Colonic mucosa (tissue), 4 donors: Measurements from ENCODE around the gene PPM1H. TPM values are rescaled to one million over a fixed set of nuclear protein-coding genes. Genes with fewer than 3 reads are reported as not detected.
"Not testable (repeated sequence)": the region's sequence is repeated elsewhere in the genome, so short reads cannot be mapped to it uniquely, and the experiment has no call there.

Experiments used
- DNase-seq: peaks from one replicate; pipeline ENCODE4 v3.0.0-alpha.2; 2020
- H3K27ac ChIP-seq: fragments of 200-600 bp; one replicate; pipeline ENCODE4 v1.8.0; 2021
- H3K27me3 ChIP-seq: fragments of 200-600 bp; one replicate; pipeline ENCODE4 v1.8.0; 2021
- H3K36me3 ChIP-seq: fragments of 200-600 bp; one replicate; pipeline ENCODE4 v1.8.0; 2021
- H3K4me1 ChIP-seq: fragments of 200-600 bp; one replicate; pipeline ENCODE4 v1.8.0; 2021; ENCODE audit warnings: mild to moderate bottlenecking
- H3K4me3 ChIP-seq: fragments of 200-600 bp; one replicate; pipeline ENCODE4 v1.8.0; 2021
- H3K9ac ChIP-seq, 2 donors: one replicate each; pipeline ENCODE4 v1.7.0; 2013; ENCODE audit warnings: control low read depth in 2 of 2, low read depth in 2 of 2, low read length in 2 of 2
- H3K9me3 ChIP-seq: fragments of 200-600 bp; one replicate; pipeline ENCODE4 v1.8.0; 2021
- intact Hi-C: fragments of 100-400 bp; cut with DNase I; formaldehyde crosslinking; loops from one replicate; pipeline ENCODE4 v1.14.1; 2022
- total RNA-seq, 2 donors: library from RNA; stranded (reverse); fragmentation: NEBNext Ultra II Directional in 1 of 2; extraction: Animal tissue kit (Norgen Biotek cat#: 25700) in 1 of 2; gene quantifications; one replicate each; pipeline ENCODE4 v1.2.1, GENCODE V29; 2021
- TF ChIP-seq, protein P1 (sequence below): fragments of 200-600 bp; IDR thresholded peaks from one replicate; pipeline ENCODE4 v1.8.0; 2022; ENCODE audit warnings: antibody characterized with exemption, mild to moderate bottlenecking
- donor health status: healthy.
- donor health status: DM: no; HTN: no; CAD: no.
- donor health status: DM: no; HTN: no; CAD: no.

The PPM1H gene
- total RNA-seq, 2 donors from 2014 or later: 7.4 to 8.1 TPM

DNA sequence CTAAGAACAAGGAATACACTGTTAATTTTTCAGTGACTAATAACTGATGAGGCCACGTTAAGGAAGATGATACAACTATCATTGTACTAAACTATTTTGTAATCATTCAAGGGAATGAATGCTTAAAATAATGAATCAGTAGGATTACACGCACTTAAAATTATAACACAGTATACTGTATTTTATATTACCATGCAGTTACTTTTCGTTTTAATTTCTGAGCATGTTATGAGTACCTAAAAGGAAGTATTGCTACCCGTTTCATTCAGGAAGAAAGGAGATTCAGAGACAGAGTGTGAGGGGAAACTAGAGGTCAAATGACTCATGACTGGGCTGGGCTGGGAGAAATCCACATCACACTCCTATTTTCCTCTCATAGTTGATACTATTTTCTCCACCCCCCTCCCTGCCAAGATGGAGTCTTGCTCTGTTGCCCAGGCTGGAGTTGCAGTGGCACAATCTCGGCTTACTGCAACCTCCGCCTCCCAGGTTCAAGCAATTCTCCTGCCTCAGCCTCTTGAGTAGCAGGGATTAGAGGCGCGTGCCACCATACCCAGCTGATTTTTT, 202.0 kb downstream of the PPM1H start:
- DNase-seq: no peak
- Histone ChIP-seq H3K27ac (no peak overlapping the region), H3K36me3 (no peaks in the 10 kb centered on the region), H3K27me3 (no peaks in the 10 kb centered on the region), H3K9ac (no peak overlapping the region), H3K4me3 (no peak overlapping the region), H3K4me1 (no peaks in the 10 kb centered on the region), H3K9me3 (no peaks in the 10 kb centered on the region)
- intact Hi-C loops: no loop called here
- TF ChIP-seq, protein P1, sequence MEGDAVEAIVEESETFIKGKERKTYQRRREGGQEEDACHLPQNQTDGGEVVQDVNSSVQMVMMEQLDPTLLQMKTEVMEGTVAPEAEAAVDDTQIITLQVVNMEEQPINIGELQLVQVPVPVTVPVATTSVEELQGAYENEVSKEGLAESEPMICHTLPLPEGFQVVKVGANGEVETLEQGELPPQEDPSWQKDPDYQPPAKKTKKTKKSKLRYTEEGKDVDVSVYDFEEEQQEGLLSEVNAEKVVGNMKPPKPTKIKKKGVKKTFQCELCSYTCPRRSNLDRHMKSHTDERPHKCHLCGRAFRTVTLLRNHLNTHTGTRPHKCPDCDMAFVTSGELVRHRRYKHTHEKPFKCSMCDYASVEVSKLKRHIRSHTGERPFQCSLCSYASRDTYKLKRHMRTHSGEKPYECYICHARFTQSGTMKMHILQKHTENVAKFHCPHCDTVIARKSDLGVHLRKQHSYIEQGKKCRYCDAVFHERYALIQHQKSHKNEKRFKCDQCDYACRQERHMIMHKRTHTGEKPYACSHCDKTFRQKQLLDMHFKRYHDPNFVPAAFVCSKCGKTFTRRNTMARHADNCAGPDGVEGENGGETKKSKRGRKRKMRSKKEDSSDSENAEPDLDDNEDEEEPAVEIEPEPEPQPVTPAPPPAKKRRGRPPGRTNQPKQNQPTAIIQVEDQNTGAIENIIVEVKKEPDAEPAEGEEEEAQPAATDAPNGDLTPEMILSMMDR: no peak

DNA sequence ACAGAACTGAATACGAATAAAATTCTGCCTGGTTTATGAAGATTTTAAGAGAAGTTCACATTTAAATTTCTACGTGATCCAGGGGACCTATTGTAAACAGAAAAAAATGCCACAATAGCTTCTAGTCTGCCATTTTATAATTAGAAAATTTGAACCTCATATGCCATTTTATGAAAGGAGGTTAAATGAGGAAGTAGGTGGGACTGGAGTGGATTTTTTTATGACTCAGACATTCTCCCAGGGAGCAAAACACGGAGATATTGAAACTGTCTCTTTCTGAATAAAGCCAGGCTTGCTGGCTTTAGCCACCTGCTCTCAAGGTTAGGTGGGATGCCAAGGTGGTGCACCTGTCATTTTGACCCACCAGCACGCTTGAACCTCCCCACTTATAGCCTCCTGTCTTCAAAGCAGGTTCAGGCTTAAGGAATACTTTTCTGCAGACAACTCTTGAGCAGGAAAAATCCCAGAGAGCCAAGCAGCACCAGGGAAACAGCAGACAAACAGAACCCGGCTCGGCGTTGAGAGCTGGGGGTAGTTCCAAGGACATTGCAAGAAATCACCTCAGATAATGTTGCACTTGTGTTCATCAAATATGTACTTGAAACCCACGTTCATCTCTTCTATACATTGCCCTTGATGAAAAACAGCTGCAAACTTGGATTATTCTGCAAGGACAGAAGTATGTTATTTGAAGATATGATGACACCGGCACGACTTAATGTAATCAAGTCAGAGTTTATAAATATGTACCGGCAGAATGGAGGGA, 203.7 kb downstream of the PPM1H start:
- DNase-seq: no peak
- TF ChIP-seq, protein P1: no peak
- Histone ChIP-seq H3K27me3 (no peaks in the 10 kb centered on the region), H3K4me1 (no peaks in the 10 kb centered on the region), H3K9ac (peak overlapping the region in 1 of 2 donors; percentile 43), H3K27ac (peak overlapping the region; percentile 4), H3K9me3 (no peaks in the 10 kb centered on the region), H3K4me3 (no peak overlapping the region), H3K36me3 (no peaks in the 10 kb centered on the region)
- intact Hi-C loops: no loop called here

DNA sequence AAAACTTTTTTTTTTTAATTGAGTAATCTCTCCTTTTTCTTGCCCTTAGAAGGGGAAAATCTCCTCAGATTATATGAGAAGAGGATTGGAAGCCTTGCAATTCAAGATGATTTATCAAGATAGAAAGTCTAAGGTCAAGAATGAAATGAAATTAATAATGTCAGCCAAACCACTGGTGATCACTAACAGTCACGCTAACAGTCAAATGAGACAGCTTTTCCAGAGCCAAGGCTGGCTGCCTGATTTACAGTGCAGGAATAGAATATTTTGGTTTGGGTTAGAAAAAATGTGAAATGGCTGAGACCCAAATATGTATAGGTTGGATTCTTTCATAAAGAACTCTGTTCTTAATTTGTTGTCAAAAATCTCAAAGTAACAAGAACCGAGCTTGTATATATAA, 204.3 kb downstream of the PPM1H start:
- no peak for DNase-seq
- no peaks in the 10 kb centered on the region for H3K9me3 ChIP-seq
- TF ChIP-seq, protein P1: no peak
- no peaks in the 10 kb centered on the region for H3K27me3 ChIP-seq
- H3K36me3 ChIP-seq: no peaks in the 10 kb centered on the region
- intact Hi-C loops: no loop called here
- H3K4me3 ChIP-seq: no peak overlapping the region
- no peak overlapping the region for H3K9ac ChIP-seq
- H3K4me1 ChIP-seq: no peaks in the 10 kb centered on the region
- H3K27ac ChIP-seq: no peak overlapping the region

DNA sequence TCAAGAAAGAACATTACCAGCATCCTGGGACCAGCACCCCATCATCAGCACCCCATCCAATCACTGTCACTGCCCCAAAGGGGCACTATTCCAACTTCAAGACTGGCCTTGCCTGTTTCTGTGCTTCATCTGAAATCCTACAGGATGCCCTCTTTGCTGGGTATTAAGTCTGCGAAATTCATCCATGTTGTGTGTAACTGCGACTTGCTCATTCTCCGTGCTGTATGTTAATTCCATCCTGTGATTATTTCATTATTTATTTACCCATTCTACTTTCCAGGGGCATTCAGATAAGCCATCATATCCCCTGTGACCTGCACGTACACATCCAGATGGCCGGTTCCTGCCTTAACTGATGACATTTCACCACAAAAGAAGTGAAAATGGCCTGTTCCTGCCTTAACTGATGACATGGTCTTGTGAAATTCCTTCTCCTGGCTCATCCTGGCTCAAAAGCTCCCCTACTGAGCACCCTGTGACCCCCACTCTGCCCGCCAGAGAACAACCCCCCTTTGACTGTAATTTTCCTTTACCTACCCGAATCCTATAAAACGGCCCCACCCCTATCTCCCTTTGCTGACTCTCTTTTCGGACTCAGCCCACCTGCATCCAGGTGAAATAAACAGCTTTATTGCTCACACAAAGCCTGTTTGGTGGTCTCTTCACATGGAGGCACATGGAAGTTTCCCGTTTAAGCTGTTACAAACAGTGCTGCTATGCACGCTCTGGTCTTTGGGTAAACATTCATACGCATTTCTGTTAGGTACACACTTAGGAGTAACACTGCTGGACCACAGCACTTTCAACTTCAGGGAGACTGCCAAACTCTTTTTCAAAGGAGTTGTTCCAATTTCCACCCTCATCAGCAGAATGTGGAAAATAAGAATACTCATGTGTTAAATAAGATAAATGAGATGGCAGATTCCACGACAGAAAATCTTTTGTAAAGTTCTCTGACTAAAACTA, 205.1 kb downstream of the PPM1H start:
- intact Hi-C loops, H3K36me3 ChIP-seq, H3K27me3 ChIP-seq, H3K9ac ChIP-seq, H3K27ac ChIP-seq, H3K4me3 ChIP-seq, H3K4me1 ChIP-seq, H3K9me3 ChIP-seq, DNase-seq: not testable (repeated sequence)

DNA sequence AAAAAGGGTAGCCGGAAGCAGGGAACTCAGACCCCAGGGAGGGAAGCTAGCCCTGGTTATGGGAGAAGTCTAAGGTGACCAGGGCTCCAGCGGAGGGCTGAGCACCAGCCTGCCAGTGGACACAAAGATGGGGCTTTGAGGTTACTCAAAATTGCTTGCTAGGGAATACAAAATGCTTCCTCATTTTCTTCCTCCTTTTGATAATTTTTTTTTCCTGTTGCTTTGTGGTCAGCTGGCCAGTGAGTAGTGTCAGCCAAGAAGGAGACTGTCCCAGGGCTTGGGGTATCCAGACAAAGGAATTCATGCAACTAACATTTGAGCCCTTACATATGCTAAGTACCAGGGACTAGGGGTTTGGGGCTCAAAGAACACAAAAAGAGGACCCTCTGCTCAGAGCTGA, 206.2 kb downstream of the PPM1H start:
- no peak overlapping the region for H3K9ac ChIP-seq
- no peaks in the 10 kb centered on the region for H3K36me3 ChIP-seq
- H3K27me3 ChIP-seq: no peaks in the 10 kb centered on the region
- DNase-seq: no peak
- no peaks in the 10 kb centered on the region for H3K9me3 ChIP-seq
- TF ChIP-seq, protein P1: no peak
- H3K27ac ChIP-seq: no peak overlapping the region
- no peak overlapping the region for H3K4me3 ChIP-seq
- intact Hi-C loops: no loop called here
- H3K4me1 ChIP-seq: no peaks in the 10 kb centered on the region
